ENCODE results near the gene DCLK1.

DCLK1 gene

DNA sequence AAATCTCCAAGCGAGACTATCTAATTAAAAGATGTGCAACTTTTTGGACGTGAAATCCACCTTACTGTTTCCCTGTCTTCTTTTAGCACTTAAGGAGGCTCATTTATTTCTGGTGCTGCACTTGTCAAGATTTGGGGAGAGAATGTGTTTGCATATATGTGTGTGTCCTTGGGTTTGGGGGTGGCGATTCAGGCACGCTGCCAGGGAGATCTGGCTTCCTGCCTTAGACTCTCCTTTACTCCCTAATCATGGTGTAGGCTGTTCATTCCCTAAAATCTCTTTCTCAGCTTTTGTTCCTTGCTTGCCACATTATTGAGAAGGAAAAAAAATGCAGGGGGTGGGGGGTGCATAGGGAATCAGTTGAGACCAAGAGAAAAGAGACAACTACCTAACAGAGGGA lies 271.2 kb downstream of the DCLK1 start:
- DNase-seq (ENCODE audit: low spot score): no peak

DNA sequence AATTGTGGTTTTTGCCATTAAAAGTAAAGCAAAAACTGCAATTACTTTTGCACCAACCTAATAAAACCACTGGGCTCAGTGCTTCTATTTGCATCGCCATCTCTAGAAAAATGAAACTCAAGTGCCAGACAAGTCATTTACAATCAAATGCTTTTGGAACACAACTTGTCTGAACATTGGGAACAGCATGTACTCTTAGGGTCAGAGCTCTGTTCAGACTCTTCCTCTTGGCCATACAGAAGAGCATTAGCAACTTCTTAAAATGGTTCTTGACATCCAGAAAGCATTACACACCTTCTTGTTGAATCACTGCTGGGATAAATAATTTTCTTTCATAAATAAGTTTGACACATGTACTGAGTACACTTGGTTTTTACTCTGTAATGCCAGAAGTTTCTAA lies 272.5 kb downstream of the DCLK1 start:
- no peak for DNase-seq (ENCODE audit: low spot score)

DNA sequence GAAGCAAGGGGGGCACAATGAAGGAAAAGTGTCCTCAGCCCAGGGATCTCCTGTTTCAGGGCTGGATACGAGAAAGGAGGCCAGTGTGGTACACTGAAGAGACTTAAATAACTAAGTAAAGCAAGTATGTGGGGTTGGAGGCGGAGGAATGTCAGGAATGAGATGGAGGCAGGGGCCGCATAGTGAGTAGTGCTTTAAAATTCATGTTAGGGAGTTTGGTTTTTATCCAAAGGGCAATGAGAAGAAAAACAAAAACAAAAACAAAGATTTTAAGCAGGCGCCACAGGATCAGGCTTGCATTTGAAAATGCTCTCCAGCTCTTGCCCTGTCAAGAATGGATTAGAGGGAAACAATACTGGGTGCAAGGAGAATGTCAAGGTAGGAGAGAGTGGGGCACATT lies 273.4 kb downstream of the DCLK1 start:
- no peak for DNase-seq (ENCODE audit: low spot score)

DNA sequence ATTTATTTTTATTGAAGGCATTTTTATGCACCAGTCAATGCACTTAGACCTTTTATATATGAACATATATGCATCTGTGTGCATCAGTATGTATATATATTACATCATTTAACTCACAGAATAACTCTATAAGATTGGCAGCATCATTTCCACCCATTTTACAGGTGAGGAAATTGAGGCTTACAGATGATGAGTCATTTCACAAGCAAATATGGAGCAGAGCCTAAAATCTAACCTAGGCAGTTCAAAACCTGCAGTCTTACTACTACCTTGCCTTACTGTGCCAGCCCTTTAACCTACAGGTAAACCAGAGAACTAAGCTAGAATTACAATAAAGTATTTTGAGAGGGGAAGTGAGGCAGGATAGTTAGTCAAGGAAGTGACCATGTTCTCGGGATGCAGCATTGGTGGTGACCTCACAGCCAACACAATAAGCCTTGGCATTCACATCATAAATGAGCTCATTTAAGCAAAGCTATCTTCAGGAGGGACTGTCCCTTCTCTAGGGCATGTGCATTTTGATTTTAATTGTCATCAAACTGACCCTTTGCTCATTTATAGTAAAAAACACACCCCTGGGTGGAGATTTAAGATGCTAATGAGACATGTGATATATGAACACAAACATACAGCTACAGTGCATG lies 274.3 kb downstream of the DCLK1 start:
- no peak for DNase-seq (ENCODE audit: low spot score)

DNA sequence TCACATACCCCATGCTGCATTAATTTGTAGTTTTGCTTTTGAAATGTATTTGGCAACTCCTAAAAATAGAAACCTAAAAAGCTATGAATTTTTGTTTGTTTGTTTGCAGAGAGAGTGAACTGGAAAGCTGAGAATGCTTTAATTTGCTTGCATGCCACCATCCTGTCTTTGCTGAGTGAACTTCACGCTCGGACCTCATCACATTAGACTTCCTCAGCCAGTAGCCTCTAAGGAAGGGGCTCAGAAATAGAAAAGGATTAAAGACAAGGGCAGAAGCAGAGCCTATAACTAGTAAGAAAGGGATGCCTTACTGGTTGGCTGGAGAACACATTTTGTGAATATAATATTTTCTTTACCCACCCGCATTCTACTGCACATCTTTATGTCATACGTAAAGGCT lies 275.1 kb downstream of the DCLK1 start:
- no peak for DNase-seq (ENCODE audit: low spot score)

DNA sequence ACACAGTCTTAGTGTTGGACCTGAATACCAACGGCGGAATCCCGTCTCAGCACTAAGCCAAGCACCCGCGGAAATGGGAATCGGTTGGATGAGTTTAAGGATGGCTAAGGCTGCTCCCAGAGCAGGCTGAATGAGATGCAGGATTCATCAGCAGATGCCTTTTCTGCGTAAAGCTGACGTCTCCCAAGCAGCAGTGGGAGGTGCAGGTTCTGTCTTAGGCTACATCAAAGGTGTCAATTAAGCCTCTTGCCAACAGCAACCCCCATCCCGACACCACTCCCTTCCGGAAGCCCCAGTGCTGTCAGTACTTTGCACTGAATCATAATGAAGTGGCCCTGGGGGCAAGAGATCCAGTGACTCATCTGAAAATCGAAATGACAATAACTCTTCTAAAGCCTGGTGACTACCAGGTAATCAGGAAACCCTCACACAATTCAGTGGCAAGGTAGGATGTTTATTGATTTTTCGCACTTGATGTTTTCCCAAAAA lies 275.6 kb downstream of the DCLK1 start:
- no peak for DNase-seq (ENCODE audit: low spot score)

DNA sequence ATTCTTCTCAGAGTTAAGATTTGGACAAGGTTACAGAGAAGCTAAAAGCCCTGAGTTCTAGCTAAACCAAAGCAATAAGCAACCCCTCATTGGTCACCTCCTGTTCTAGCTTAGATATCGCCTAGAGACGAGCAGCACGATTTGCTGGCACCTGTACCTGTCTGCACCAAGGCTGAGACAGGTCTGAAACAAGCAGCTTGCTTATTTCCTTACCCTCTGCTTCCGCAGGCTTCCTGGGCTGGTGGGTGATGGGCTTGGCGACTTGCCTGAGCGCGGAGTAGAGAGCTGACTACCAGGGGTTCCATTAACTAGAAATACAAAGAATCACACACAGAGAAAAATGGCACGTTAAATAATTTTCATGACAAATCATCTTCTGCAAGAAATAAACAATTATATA lies 276.9 kb downstream of the DCLK1 start:
- no peak for DNase-seq (ENCODE audit: low spot score)

DNA sequence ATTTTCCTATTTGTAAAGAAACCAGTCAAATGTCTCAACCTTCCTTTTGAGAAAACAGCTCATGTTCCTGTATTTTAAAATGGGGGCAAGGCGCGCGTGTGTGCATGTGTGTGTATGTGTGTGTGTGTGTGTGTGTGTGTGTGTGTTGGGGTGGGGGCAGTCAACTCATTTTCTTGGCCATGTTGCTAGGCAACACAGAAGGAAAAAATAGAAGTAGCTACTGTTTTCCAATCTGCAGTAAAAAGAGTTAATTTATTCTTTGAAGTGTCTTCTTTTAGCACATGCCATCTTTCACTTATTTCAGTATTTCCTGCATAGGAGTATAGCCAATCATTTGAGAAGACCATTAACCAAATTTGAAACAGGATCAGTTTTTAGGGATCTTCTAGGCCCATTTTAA lies 279.3 kb downstream of the DCLK1 start:
- no peak for DNase-seq (ENCODE audit: low spot score)

DNA sequence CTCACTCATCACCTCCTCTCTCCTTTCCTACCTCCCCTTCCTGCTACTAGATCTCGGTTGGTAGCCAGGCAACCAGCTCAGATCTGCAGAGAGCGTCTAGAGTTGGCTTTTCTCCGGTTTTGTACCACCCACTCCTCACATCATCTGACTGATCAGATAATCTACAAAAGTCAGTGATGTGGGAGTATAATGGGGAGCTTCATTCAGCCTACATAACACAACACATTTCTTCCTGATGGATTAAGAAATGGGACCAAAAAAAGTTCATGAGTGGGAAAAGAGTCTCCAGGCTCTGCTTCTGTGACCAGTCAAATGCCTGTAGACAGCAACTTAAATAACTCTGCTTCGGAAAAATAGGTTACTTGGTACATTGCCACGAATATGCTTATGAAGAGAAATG lies 279.8 kb downstream of the DCLK1 start:
- no peak for DNase-seq (ENCODE audit: low spot score)

DNA sequence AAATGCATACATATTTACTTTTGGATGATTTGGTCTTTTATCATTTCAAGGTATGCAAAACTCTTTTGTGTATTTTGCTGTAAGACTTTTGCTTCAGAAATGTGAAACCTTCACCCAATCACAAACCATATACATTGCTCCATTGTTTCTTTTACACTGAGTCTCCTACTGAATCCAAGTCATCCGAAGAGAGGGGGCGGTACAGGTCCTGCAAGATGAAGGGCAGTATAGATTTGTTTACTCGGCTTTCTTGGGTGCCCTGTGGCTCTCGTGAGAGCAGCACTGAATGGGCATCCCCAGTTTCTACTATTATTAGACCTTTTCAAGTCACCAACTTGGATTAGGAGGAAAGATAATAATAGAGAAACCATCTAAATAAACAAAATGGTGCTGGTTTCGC lies 280.6 kb downstream of the DCLK1 start:
- no peak for DNase-seq (ENCODE audit: low spot score)

DNA sequence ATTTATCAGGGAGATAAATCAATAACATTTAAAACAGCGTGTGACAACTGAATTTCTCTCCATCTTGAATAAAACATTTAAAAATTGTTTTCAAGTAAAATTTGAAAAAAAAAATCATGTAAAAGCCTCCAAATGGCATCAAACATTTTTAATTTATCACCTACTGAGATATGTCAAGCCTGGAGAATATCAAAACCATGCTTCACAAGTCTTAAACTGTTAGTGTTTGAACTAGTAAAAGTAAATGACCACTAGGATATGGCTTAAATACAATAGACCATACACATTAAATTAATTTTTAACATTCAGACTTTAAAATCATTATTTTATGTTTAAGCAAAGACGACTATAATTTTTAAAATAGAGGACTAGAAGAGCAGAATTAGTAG lies 281.9 kb downstream of the DCLK1 start:
- no peak for DNase-seq (ENCODE audit: low spot score)

DNA sequence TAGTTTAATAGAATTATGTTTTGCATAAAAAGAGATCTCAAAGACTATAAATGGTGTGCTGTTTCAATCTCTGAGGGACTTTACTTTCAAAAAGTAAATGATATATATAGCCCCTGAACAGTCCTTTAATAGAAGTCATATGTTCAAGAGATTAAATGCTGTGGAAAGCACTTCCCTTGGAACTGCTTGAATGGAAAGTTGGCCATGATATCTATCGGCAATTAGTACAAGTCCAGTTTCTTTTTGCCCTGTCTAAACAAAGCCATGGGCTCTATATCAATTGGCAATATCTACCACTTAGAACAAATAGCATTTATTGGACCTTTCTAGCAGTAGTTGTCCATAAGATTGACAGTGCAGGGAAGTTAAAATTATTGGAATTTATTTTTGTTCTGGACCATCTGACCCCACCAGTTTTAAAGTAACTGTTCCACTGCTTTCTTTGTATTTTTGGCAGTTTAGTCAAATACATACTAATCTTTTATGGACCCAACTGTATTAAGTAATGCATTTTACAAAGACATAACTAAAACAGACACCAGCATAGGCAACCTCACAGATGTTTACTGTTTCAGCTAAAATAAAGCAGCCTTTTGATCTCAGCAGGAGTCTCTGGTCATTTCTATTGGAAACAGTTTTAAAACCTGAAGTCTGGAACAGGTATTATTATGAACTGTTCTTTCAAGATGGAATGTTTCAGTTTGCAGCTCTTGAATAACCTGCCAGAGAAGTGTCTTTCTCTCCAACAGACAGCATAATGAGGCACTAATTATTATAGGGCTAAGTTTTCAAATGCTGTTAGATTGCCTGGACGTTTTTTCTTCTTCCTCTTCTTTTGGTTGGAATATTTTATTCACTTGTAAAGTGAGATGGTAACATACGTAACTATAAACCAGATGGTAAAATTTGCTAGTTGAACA lies 282.6 kb downstream of the DCLK1 start:
- no peak for DNase-seq (ENCODE audit: low spot score)

DNA sequence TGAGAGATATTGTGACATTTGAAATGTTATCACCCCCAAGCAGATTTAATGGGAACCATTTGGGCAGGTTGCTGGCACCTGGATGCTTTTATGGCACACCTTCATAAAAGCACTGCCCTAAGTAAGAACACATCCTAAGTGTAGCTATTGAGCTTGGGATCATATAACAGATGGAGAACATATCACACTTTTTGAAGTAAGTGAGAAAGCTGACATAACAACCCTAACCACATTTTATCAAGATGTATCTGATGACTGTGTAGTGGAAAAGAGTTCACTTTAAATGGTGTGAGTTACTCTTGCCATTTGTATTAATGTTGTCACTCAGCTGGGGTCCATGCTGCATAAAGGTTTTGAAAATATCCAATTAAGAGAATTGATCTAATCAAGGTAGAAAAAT lies 287.9 kb downstream of the DCLK1 start:
- DNase-seq (ENCODE audit: low spot score): no peak

DNA sequence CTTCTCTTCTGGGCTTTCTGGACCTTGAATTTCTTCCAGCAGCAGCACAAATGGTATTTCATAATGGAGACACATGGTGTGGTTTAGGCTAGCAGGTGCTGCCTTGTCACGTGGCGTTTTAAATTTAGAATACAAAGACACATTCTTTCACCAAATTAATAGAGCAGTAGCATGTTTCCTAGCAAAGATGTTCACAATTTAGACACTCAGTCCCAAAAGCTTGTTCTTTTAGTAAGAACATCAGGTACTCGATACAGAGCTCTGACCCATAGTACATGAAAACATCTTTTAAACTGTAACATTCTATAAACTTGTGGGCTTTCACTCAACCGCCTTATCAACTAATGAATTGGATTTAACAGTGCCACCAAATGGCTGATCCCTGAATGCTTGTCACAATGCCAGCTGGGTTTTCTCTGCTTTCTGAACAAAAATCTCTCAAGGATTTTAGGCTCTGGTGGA lies 290.1 kb downstream of the DCLK1 start:
- no peak for DNase-seq (ENCODE audit: low spot score)

DNA sequence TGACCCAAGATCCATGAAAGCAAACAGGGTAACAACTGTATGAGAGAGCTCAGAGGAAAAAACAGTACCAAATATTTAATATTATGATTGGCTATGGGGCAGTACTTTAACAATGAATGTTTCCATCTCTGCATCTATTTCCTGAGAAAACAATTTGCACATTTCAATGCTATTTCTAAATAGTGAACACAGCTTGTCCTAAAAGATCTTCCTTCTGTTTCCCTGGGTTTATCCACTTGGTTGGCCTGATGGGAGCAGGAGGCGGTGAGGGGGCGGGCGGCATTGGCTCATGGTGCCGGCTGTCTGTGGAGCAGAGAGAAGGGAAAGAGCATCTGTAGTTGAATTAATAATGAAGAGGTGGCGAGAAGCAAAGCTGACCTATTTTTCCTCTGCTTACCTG lies 291.4 kb downstream of the DCLK1 start:
- DNase-seq (ENCODE audit: low spot score): no peak

DNA sequence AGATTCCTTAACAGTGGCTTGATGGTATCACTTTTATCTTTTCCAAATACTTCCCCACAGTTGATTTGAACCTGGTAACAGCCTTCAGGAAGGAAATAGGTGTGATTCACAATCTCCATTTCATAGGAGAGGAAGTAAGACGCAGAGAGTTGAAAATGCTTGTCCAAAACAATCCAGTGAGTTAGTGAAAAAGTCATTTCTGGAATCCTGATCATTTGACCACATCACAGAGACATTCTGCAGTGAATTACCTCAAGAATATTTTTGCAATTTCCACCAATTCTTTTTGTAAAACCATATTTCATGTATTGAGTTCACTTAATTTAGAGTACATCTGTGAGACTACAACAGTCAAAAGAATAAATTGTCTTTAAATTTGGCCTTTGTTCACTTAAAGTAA lies 292.8 kb downstream of the DCLK1 start:
- DNase-seq (ENCODE audit: low spot score): no peak

DNA sequence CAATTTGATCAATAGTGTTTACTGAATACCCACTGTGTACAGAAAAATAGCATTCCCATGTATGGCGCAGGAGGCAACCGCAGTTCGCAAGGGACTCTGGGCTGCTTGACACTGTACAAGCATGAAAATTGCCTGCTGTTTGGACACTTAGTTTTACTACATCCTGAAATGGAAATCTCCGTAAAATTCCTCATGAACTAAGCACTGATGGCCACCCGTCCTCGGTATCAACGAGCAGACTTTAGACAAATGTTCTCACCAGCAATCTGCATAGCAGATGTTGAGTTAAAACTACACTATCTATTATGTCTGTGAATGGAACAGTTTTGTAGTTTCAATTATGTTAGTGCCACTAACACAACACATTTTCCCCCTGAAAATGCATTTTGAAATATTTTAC lies 294.7 kb downstream of the DCLK1 start:
- DNase-seq (ENCODE audit: low spot score): no peak

DNA sequence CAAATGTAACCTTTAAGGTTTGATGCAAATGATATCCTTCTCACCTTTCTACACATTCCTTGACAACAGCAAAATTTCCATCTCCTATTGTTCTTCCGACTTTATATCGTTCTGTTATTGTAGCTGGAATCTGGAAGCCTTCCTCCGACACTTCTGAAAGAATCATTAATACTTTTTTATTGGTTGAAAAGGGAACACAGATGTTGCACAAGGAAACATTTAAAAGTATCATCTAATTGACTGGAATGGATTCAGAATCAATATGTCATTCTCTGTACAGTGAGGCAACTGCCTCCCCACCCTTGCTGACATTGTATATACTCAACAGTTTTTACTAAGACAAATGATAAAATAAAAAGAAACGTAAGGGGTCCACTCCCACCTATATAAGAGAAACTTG lies 295.2 kb downstream of the DCLK1 start:
- DNase-seq (ENCODE audit: low spot score): no peak

DNA sequence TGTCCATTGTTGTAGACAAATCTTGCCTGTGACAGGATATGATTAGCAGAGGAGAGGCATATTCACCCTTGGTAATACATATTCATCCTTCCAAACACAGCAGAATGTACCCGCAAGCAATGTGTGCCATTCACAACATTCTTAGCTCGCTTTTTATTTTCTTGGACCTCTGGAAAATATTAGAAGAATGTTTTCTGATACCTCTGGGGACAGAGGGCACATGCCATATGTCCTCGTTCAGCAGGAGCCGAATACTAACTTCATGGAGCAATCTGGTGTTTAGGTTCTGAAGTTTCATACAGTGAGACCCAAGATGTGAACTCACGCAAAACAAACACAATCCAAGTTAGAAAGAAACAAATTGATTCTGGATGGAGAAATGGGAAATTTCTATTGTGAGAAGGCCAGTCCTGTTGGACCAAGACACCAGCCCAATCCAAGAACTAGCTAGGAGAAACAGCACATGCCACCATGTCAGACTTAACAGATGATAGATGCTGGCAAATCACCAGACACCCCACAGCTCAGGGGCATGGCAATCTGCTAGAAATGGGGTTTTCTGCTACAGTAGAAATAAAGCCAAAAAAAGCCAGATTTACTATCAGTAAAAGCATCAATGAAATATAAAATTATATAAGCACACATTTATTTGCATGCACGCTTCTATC lies 297.4 kb downstream of the DCLK1 start:
- no peak for DNase-seq (ENCODE audit: low spot score)

DNA sequence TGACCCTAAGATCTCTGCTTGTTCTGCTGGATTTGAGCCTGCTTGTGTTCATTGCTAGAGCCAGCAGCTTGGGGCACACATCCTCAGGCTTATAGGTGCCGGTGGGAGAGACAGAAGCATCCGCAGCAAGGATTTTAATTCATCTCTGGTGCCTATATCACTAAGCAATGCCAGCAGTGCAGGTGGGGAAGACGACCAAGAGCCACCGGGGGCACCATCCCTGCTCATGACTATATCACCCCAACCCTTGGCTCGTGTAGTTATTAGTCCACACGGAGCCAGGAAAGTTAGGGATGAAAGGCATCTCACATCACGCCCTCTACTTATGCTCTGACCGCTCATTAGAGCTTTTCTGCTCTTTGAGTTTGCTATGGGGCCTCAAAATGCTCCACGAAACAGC lies 298.2 kb downstream of the DCLK1 start:
- DNase-seq (ENCODE audit: low spot score): no peak

DNA sequence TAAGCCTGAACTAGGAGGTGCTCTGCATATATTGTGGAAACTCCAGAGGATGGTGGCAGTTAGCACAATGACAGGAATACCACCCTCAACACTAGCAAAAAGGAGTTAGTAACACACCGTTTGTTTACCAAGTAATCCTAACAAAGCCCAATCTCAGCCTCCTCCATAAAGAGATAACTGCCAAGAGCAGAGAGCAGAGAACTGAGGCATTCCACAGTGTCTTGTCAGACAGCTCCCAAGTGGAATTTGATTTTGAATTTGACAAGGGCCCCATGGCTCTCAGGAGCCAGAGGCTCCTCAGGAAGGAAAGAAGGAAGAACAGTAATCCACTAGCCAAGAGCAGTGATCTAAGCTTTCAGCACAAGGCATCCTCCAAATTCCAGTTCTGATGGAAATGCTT lies 298.6 kb downstream of the DCLK1 start:
- no peak for DNase-seq (ENCODE audit: low spot score)

DNA sequence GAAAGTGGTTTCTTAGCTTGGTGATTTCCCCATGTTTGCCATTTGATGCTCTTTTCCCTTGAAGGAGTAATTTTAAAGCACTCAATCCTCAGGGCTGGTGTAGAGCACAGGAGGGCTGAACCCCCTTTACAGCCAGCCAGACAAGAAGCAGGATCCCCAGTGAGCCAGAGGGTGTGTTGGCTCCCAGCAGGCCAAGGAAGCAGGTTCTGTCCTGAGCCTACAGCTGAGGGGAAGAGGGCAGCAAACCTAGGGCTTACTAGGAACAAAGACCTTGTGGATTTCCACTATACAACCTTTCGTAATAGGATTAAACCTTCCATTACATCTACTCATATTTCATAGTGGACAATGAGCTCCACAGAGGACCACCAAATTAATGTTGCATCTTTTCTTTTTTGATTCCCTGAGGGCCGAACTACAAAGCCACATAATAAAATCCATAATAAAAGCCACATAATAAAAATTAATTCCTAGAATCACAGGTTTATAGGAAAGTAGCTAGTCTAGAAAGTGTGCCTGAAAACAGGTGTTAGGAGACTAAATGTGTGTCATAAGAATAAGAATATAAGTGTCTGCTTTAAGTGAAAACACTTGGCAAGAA lies 300.2 kb downstream of the DCLK1 start:
- no peak for DNase-seq (ENCODE audit: low spot score)
